K562 (cell line): Measurements from ENCODE around the gene SLC6A9. TPM values are rescaled to one million over a fixed set of nuclear protein-coding genes. Genes with fewer than 3 reads are reported as not detected.
A peak's percentile ranks its signal among the peaks of the same experiment; 100 is the strongest.

Experiments used
- ATAC-seq: fragments of 200-7000 bp; cut with Tn5 transposase; 3 replicates; pipeline ENCODE4 v1.9.1; 2020; ENCODE audit warnings: moderate library complexity
- BruUV-seq: library from RNA; stranded (reverse); fragments of 400-500 nt; replicated peaks from 2 replicates; lab custom pipeline; 2021; lab: Mats Ljungman, UMichigan
- CTCF ChIA-PET: fragments of 300-600 bp; formaldehyde crosslinking; extraction: SDS; loops from one replicate; lab custom pipeline; 2021; ENCODE audit warnings: low intra/inter-chr PET ratio; lab: Yijun Ruan, JAX
- POLR2A ChIA-PET: fragments of 300-600, 350-650 bp; sonication (Branson Sonifier 250); formaldehyde crosslinking; extraction: SDS; loops from one replicate; lab custom pipeline; 2021; ENCODE audit warnings: antibody characterized with exemption, inconsistent platforms; lab: Yijun Ruan, JAX
- DNase-seq, 4 experiments: peaks; one replicate each; pipeline versions ENCODE4 v3.0.0 to v3.0.0-alpha.2; 2011 to 2018; ENCODE audit warnings: low spot score in 3 of 4, mixed read lengths in 3 of 4; ENCODE audit errors: extremely low read depth in 1 of 4
- FAIRE-seq: peaks from 2 replicates; lab custom pipeline; 2011; peaks lifted over from hg19 to GRCh38; lab: Jason Lieb, UNC
- H2AFZ ChIP-seq: 2 replicates; pipeline ENCODE4 v1.6.0; 2011; ENCODE audit warnings: low read depth, low read length, control low read depth, inconsistent platforms
- H3K27ac ChIP-seq: fragments of 200-600 bp; 3 replicates; pipeline ENCODE4 v1.8.0; 2011; ENCODE audit warnings: low read depth, mild to moderate bottlenecking, control low read depth, inconsistent platforms, low read length, moderate library complexity, mixed read lengths; ENCODE audit errors: extremely low read depth
- H3K27me3 ChIP-seq, 2 experiments: fragments of 300-600 bp in 1 of 2; 2 replicates in 1 of 2; 3 replicates in 1 of 2; pipeline versions ENCODE4 v1.6.0 to v1.8.0; 2011; ENCODE audit warnings: inconsistent platforms in 2 of 2, low read length in 2 of 2, mild to moderate bottlenecking in 1 of 2, mixed read lengths in 1 of 2, moderate library complexity in 1 of 2; ENCODE audit not compliant: control insufficient read depth in 2 of 2, insufficient read depth in 2 of 2
- H3K36me3 ChIP-seq: fragments of 300-600 bp; 3 replicates; pipeline ENCODE4 v1.8.0; 2011; ENCODE audit warnings: mild to moderate bottlenecking, low read length, inconsistent platforms; ENCODE audit not compliant: control insufficient read depth, insufficient read depth
- H3K4me1 ChIP-seq, 2 experiments: fragments of 200-600 bp in 1 of 2; replicated peaks in 1 of 2; 2 replicates in 1 of 2; 3 replicates in 1 of 2; pipeline versions ENCODE4 v1.5.1 to v1.8.0; 2011; ENCODE audit warnings: inconsistent platforms in 2 of 2, low read length in 2 of 2, mild to moderate bottlenecking in 1 of 2, mixed read lengths in 1 of 2, moderate library complexity in 1 of 2; ENCODE audit not compliant: control insufficient read depth in 2 of 2, insufficient read depth in 2 of 2
- H3K4me2 ChIP-seq: 2 replicates; pipeline ENCODE4 v1.6.1; 2011; ENCODE audit warnings: low read length, control low read depth, inconsistent platforms, mixed read lengths; ENCODE audit not compliant: insufficient read depth
- H3K4me3 ChIP-seq: fragments of 200-600 bp; sonication (generic), shearing (Covaris generic); 2 replicates; pipeline ENCODE4 v1.5.1; 2016; ENCODE audit warnings: control low read depth, inconsistent platforms
- H3K79me2 ChIP-seq: fragments of 200-600 bp; 3 replicates; pipeline ENCODE4 v1.8.0; 2011; ENCODE audit warnings: low read length, inconsistent platforms; ENCODE audit not compliant: control insufficient read depth, insufficient read depth
- H3K9ac ChIP-seq, 2 experiments: 2 replicates each; pipeline versions ENCODE4 v1.6.0 to v1.6.1; 2011; ENCODE audit warnings: low read depth in 2 of 2, low read length in 2 of 2, control low read depth in 1 of 2, inconsistent platforms in 1 of 2, mild to moderate bottlenecking in 1 of 2, mixed read lengths in 1 of 2; ENCODE audit not compliant: insufficient read depth in 1 of 2
- H3K9me1 ChIP-seq: one replicate; pipeline ENCODE4 v1.6.0; 2011; ENCODE audit warnings: inconsistent platforms, mild to moderate bottlenecking, low read length, moderate library complexity; ENCODE audit not compliant: control insufficient read depth, insufficient read depth
- H3K9me3 ChIP-seq: replicated peaks from 2 replicates; pipeline ENCODE4 v1.5.1; 2011; ENCODE audit warnings: low read depth, low read length, inconsistent platforms; ENCODE audit not compliant: control insufficient read depth, insufficient read depth
- H4K20me1 ChIP-seq: replicated peaks from 2 replicates; pipeline ENCODE4 v1.6.1; 2011; ENCODE audit warnings: low read length, inconsistent platforms, mixed read lengths; ENCODE audit not compliant: control insufficient read depth, insufficient read depth
- ATF4 ChIP-seq: fragments of 450-650 bp; formaldehyde crosslinking; IDR thresholded peaks from 2 replicates; pipeline ENCODE4 v1.4.0; 2022; ENCODE audit warnings: mild to moderate bottlenecking, moderate library complexity
- BRF1 ChIP-seq: IDR thresholded peaks from 3 replicates; pipeline ENCODE4 v1.6.1; 2011; ENCODE audit warnings: borderline replicate concordance, mild to moderate bottlenecking; ENCODE audit not compliant: insufficient read length; ENCODE audit errors: extremely low read depth
- ELF4 ChIP-seq: fragments of 450-650 bp; formaldehyde crosslinking; IDR thresholded peaks from 2 replicates; pipeline ENCODE4 v1.4.0; 2022; ENCODE audit warnings: missing genetic modification characterization
- HDAC1 ChIP-seq, 2 experiments: fragments of 450-650 bp; IDR thresholded peaks; 2 replicates each; pipeline ENCODE4 v1.6.1; 2016 to 2017; ENCODE audit warnings: inconsistent platforms in 1 of 2, mild to moderate bottlenecking in 1 of 2, moderate library complexity in 1 of 2
- JUND ChIP-seq, 2 experiments: IDR thresholded peaks; 2 replicates in 1 of 2; 3 replicates in 1 of 2; pipeline ENCODE4 v1.6.1; 2011; ENCODE audit warnings: borderline replicate concordance in 2 of 2, low read depth in 2 of 2, low read length in 2 of 2, improper control_type of control experiment in 1 of 2, missing biosample characterization in 1 of 2, missing genetic modification characterization in 1 of 2, missing genetic modification reagents in 1 of 2
- PHTF2 ChIP-seq: fragments of 250-450 bp; sonication (Bioruptor Pico); IDR thresholded peaks from 2 replicates; pipeline ENCODE4 v1.5.0; 2021; ENCODE audit warnings: mild to moderate bottlenecking
- POLR2AphosphoS2 ChIP-seq: IDR thresholded peaks from 2 replicates; pipeline ENCODE4 v1.6.1; 2012; ENCODE audit warnings: low read length, improper control_type of control experiment
- RUNX1 ChIP-seq: sonication (generic); IDR thresholded peaks from 2 replicates; pipeline ENCODE4 v1.6.1; 2016; ENCODE audit warnings: antibody characterized with exemption, low read depth
- SAFB2 ChIP-seq: fragments of 200-400 bp; formaldehyde crosslinking; IDR thresholded peaks from 2 replicates; pipeline ENCODE4 v1.6.1; 2018; ENCODE audit warnings: borderline replicate concordance, low read length, low read depth, moderate library complexity; ENCODE audit not compliant: severe bottlenecking
- ZFX ChIP-seq: sonication (generic); formaldehyde crosslinking; IDR thresholded peaks from 2 replicates; pipeline ENCODE4 v1.8.0; 2022; ENCODE audit warnings: mild to moderate bottlenecking, missing genetic modification reagents, moderate library complexity
- ZNF224 ChIP-seq: sonication (generic); formaldehyde crosslinking; IDR thresholded peaks from 2 replicates; pipeline ENCODE4 v1.8.0; 2022; ENCODE audit warnings: mild to moderate bottlenecking, missing genetic modification reagents
- ZNF239 ChIP-seq: fragments of 250-450 bp; sonication (Bioruptor Pico); IDR thresholded peaks from 2 replicates; pipeline ENCODE4 v1.4.0; 2020; ENCODE audit warnings: mild to moderate bottlenecking
- ZNF511 ChIP-seq: sonication (generic); formaldehyde crosslinking; IDR thresholded peaks from 2 replicates; pipeline ENCODE4 v1.8.0; 2022; ENCODE audit warnings: mild to moderate bottlenecking, missing genetic modification reagents
- ZNF551 ChIP-seq: fragments of 250-450 bp; sonication (Bioruptor Pico); IDR thresholded peaks from 2 replicates; pipeline ENCODE4 v1.5.0; 2021; ENCODE audit warnings: mild to moderate bottlenecking, moderate library complexity
- ZNF609 ChIP-seq: sonication (generic); formaldehyde crosslinking; IDR thresholded peaks from 2 replicates; pipeline ENCODE4 v1.8.1; 2023; ENCODE audit warnings: missing genetic modification reagents, mild to moderate bottlenecking, borderline replicate concordance
- WGBS: fragments of 100-300 bp; shearing (Covaris generic); methylation state at CpG from one replicate; pipeline ENCODE4 v1.1.6; 2016; ENCODE audit warnings: low coverage, mixed read lengths; ENCODE audit not compliant: insufficient coverage; ENCODE audit errors: missing lambda C conversion rate; 5-methylcytosine and 5-hydroxymethylcytosine counted together
- in situ Hi-C: fragments of 300-500 bp; cut with MboI; formaldehyde crosslinking; loops from 4 replicates; pipeline ENCODE4 v1.15.0; 2018; ENCODE audit warnings: inconsistent platforms, mixed read lengths
- intact Hi-C: fragments of 100-400 bp; cut with micrococcal nuclease; formaldehyde crosslinking; loops from 2 replicates; pipeline ENCODE4 v1.14.2; 2022
- polyA plus RNA-seq, 8 experiments: library from polyadenylated mRNA; depleted of rRNA in 4 of 8; stranded (reverse) in 5 of 8; unstranded in 3 of 8; fragments of >200 nt; fragmentation: Nextera tagmentation in 2 of 8; fragmentation: Illumina TruSeq in 1 of 8; extraction: Ambion mirVana in 2 of 8; extraction: Trizol in 1 of 8; gene quantifications; 2 replicates each; pipeline versions ENCODE4 v1.2.1 to v1.2.3, GENCODE V29; 2011 to 2014; ENCODE audit warnings: inconsistent platforms in 1 of 8, missing spikeins in 1 of 8
- total RNA-seq, 7 experiments: library from RNA; depleted of rRNA in 6 of 7; stranded (reverse); fragments of >200 nt in 6 of 7; fragmentation: Illumina TruSeq in 2 of 7; extraction: Trizol in 2 of 7; gene quantifications; 2 replicates each; pipeline versions ENCODE4 v1.2.1 to v1.2.3, GENCODE V29; 2011 to 2021; ENCODE audit warnings: low replicate concordance in 1 of 7

Gene SLC6A9
- total and polyA plus RNA-seq, 9 of the 15 experiments (the other 6 are each of a cell fraction or from before 2014, with no cell fraction given): 0.17 to 18.7 (median 2.9) TPM

- TF ChIP-seq ZNF511 (peak; percentile 81), RUNX1 (no peak)
Observed at GRCh38 chr1:43968348-43968948, 62.8 kb downstream of the SLC6A9 start (continued).

GRCh38 chr1:43965316-43965715, 65.9 kb downstream of the SLC6A9 start:
- Histone ChIP-seq H2AFZ (no peak overlapping the region), H3K79me2 (peaks cover 5% of the 10 kb centered on the region), H3K4me2 (no peak overlapping the region), H3K9me1 (no peaks in the 10 kb centered on the region), H3K4me3 (no peak overlapping the region), H3K4me1 (peaks cover 0 to 13% of the 10 kb centered on the region in 2 experiments; a peak in 2 of 5 replicates), H3K27ac (no peak overlapping the region), H3K27me3 (no peaks in the 10 kb centered on the region), H3K9ac (no peak overlapping the region), H3K36me3 (peaks cover 42% of the 10 kb centered on the region), H4K20me1 (no peaks in the 10 kb centered on the region), H3K9me3 (no peaks in the 10 kb centered on the region)
- ATAC-seq (no peak), FAIRE-seq (no peak), DNase-seq (no peak)
- 64% methylated on average over 3 of the region's 3 CpGs for WGBS
- in situ Hi-C loops: no loop called here
- intact Hi-C loops: no loop called here
- ChIA-PET POLR2A (no interaction called here), CTCF (no interaction called here)
- no TSS peak for BruUV-seq
- TF ChIP-seq PHTF2 (CRISPR knock-in tag) (no peak), BRF1 (no peak), ATF4 (CRISPR knock-in tag) (no peak), ZFX (no peak), ELF4 (CRISPR knock-in tag) (no peak), ZNF609 (CRISPR knock-in tag) (no peak), ZNF551 (CRISPR knock-in tag) (no peak), SAFB2 (no peak), ZNF224 (CRISPR knock-in tag) (no peak), HDAC1 (IDR thresholded peaks at IDR 0.05) (no peak), JUND (IDR thresholded peaks at IDR 0.05; ENCODE audit: borderline replicate concordance, low read depth, low read length) (no peak), JUND (tag; IDR thresholded peaks at IDR 0.05; ENCODE audit: borderline replicate concordance, low read depth, low read length) (no peak), ZNF239 (no peak), POLR2AphosphoS2 (no peak)
